HEK293 (cell line): ENCODE results near the gene MARCHF5.

Source experiments
- CTCF ChIP-seq: fragments of 450-650 bp; formaldehyde crosslinking; IDR thresholded peaks from 2 replicates; pipeline ENCODE4 v1.5.1; 2016; ENCODE audit warnings: missing biosample characterization, missing genetic modification characterization
- OSR2 ChIP-seq: fragments of 450-650 bp; formaldehyde crosslinking; IDR thresholded peaks from 2 replicates; pipeline ENCODE4 v1.5.1; 2016; ENCODE audit warnings: missing biosample characterization, missing genetic modification characterization
- PRDM4 ChIP-seq: fragments of 450-650 bp; formaldehyde crosslinking; IDR thresholded peaks from 2 replicates; pipeline ENCODE4 v1.5.1; 2017; ENCODE audit warnings: missing biosample characterization, missing genetic modification characterization
- ZBTB10 ChIP-seq: fragments of 450-650 bp; formaldehyde crosslinking; IDR thresholded peaks from 2 replicates; pipeline ENCODE4 v1.5.1; 2016; ENCODE audit warnings: missing biosample characterization, missing genetic modification characterization
- ZBTB49 ChIP-seq: fragments of 450-650 bp; formaldehyde crosslinking; IDR thresholded peaks from 2 replicates; pipeline ENCODE4 v1.5.1; 2016; ENCODE audit warnings: missing biosample characterization, missing genetic modification characterization, low read depth
- ZNF335 ChIP-seq: fragments of 450-650 bp; formaldehyde crosslinking; conservative IDR thresholded peaks from 2 replicates; pipeline ENCODE4 v1.5.1; 2016; ENCODE audit warnings: missing biosample characterization, missing genetic modification characterization
- ZNF341 ChIP-seq: fragments of 450-650 bp; formaldehyde crosslinking; IDR thresholded peaks from 2 replicates; pipeline ENCODE4; 2016; ENCODE audit warnings: low read depth, missing biosample characterization, missing genetic modification characterization
- ZSCAN18 ChIP-seq: fragments of 450-650 bp; formaldehyde crosslinking; IDR thresholded peaks from 2 replicates; pipeline ENCODE4 v1.5.1; 2016; ENCODE audit warnings: missing biosample characterization, missing genetic modification characterization
- ZSCAN4 ChIP-seq: fragments of 450-650 bp; formaldehyde crosslinking; IDR thresholded peaks from 2 replicates; pipeline ENCODE4 v1.5.1; 2017; ENCODE audit warnings: missing biosample characterization, missing genetic modification characterization

- no peak for TF ChIP-seq ZNF335
- no peak for TF ChIP-seq ZBTB49 (tag by site-specific recombination)
- no peak for TF ChIP-seq CTCF
- no peak for TF ChIP-seq ZNF341 (tag by site-specific recombination)
- no peak for TF ChIP-seq PRDM4 (tag by site-specific recombination)
- TF ChIP-seq ZSCAN18 (tag by site-specific recombination): no peak
- no peak for TF ChIP-seq OSR2 (tag by site-specific recombination)
- TF ChIP-seq ZBTB10 (tag by site-specific recombination): no peak
- TF ChIP-seq ZSCAN4 (tag by site-specific recombination): no peak
These were observed 36.8 kb downstream of the MARCHF5 start for GRCh38 chr10:92327445-92328433.
